Measurements from ENCODE around the gene RBM17.
"Not testable (repeated sequence)": the region's sequence is repeated elsewhere in the genome, so short reads cannot be mapped to it uniquely, and the experiment has no call there.

Gene RBM17

GRCh38 chr10:6112893-6113292 is 24.1 kb downstream of the RBM17 start:
- DNase-seq (ENCODE audit: low read depth): no peak

- peak; percentile 34 for DNase-seq (ENCODE audit: low read depth)
These were observed 25.5 kb downstream of the RBM17 start for GRCh38 chr10:6114299-6114698.

GRCh38 chr10:6114805-6115341 is 26.0 kb downstream of the RBM17 start:
- DNase-seq (ENCODE audit: low read depth): peak; percentile 87

GRCh38 chr10:6115411-6115810 is 26.6 kb downstream of the RBM17 start:
- DNase-seq (ENCODE audit: low read depth): no peak

GRCh38 chr10:6115824-6116350 is 27.1 kb downstream of the RBM17 start:
- no peak for DNase-seq (ENCODE audit: low read depth)

DNA sequence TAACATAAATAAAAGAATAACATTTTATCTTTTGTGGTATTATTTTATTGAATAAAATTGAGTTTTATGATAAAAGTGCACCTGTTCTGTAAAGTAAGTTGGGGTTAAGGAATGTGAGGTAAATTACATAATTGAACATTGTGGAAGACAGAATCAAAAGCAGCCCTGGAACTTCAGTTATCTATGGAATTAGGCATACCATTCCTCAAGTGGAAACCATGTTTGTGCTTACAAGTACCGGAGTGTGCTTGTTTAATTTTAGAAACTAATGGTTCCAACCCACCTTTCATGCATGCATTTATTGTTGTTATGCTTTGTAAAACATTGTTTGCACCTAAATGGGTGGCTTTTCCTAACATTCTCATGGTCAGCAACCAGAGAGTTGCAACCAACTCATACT is 28.0 kb downstream of the RBM17 start:
- no peak for DNase-seq (ENCODE audit: low read depth)

- DNase-seq (ENCODE audit: low read depth): no peak
These were observed 28.9 kb downstream of the RBM17 start for GRCh38 chr10:6117711-6118110.

- no peak for DNase-seq (ENCODE audit: low read depth)
These were observed 30.6 kb downstream of the RBM17 start for GRCh38 chr10:6119423-6119822.

- no peak for DNase-seq (ENCODE audit: low read depth)
These were observed 31.1 kb downstream of the RBM17 start for GRCh38 chr10:6119962-6120361.

GRCh38 chr10:6120691-6121090 is 31.9 kb downstream of the RBM17 start:
- DNase-seq (ENCODE audit: low read depth): no peak

DNA sequence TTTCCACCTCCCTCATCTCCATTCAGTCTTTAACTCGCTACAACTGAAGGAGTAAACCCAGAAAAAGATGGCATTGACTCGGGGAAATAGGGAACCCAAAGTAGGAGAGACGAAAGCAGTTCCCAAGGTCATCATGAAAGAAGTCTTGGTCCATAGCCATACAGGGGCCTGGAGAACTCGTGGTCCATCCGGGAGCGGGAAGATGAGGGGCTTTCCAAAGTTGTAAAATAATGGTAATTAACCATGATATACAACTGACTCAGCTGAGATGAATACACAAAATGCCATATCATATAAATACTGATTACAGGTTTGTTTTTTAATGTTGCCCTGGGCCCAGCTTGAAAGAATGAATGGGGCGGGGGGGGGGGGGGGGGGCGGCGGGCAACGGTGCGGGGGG is 32.3 kb downstream of the RBM17 start:
- DNase-seq (ENCODE audit: low read depth): no peak

GRCh38 chr10:6123532-6123931 is 34.7 kb downstream of the RBM17 start:
- DNase-seq (ENCODE audit: low read depth): no peak

DNA sequence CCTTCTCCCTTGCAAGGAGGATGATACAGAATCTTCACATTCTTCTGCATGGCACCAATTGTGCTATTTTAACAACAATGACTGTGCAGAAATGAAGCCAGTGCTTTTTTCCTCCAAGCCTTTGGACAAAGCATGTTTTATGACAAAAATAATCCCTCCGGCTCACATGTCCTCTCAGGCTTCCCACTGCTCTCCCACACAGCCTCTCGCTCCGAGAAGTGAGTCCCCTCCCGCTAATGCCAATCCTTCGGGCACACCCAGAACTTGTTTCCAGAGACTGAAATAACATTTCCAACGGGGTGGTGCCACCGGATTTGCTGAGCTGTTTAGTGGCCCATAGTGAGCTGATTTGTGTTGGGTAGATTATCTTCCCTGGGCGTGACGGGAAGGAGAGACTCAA is 35.8 kb downstream of the RBM17 start:
- DNase-seq (ENCODE audit: low read depth): no peak

GRCh38 chr10:6127461-6127860 is 38.6 kb downstream of the RBM17 start:
- DNase-seq (ENCODE audit: low read depth): not testable (repeated sequence)

GRCh38 chr10:6128087-6128486 is 39.3 kb downstream of the RBM17 start:
- DNase-seq (ENCODE audit: low read depth): no peak

DNA sequence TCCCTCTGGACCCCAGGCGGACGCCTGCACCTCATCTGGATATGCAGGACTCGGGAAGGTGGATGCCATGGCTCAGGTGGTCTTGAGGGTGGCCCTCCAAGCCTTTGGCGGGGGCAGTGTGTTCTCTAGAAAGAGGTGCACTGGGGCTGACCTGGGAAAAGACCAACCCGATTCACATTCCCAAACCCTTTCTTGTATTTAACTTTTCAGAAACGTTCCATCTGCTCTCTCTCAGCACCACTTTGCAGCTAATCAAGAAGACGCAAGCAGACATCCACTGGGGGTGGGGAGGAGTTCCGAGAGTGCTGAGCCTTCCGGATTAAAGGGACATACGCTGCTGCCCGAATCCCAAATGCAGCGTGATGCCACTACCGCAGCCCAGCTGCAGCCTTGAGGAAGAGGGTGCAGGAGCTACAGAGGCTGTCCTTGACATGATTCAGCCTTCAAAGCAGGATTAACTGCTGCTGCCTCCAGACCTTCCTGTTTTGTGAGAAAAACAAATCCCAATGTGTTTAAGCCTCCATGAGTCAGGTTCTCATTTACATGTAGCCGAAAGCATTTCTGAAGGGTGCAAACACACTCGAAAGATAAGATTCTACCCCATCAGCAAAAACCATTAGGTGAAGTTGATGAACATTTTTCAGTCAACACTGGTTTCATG is 39.9 kb downstream of the RBM17 start:
- peak; percentile 91 for DNase-seq (ENCODE audit: low read depth)

GRCh38 chr10:6130848-6131470 is 42.1 kb downstream of the RBM17 start:
- peak; percentile 70 for DNase-seq (ENCODE audit: low read depth)

- DNase-seq (ENCODE audit: low read depth): no peak
These were observed 44.7 kb downstream of the RBM17 start for GRCh38 chr10:6133331-6134098.

DNA sequence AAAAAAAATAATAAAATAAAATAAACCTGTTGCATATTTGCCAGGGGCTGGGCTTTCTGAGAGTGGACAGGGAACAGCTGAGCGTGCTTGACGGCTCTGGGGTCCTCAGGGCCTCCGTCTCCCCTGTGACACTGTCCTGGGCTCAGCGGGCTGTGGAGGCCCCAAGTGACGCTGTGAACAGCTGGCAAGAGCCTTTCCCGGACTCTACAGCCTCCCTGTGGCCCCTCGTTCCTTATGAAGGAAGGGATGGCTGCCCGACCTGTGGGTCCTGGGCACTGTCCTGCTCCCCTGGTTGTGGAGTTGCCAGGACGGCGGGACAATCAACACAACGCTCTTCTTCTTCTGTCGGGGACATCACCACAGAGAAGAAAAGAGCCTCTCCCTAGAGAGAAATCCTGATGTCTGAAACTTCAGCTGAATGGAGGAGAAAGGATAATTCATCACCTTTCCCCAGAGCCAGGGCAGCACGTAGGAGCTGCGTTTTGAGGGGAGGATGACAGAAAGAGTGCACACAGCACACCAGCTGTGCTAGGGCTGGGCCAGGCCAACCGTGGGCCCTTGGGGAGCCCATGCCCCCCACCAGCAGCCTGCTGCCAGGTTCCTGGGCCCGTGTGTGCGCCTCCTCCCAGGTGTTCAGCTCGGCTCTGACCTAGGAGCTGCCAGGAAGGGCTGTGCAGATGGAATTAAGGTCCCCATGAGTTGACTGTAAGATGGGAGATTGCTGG is 45.4 kb downstream of the RBM17 start:
- DNase-seq (ENCODE audit: low read depth): no peak

DNA sequence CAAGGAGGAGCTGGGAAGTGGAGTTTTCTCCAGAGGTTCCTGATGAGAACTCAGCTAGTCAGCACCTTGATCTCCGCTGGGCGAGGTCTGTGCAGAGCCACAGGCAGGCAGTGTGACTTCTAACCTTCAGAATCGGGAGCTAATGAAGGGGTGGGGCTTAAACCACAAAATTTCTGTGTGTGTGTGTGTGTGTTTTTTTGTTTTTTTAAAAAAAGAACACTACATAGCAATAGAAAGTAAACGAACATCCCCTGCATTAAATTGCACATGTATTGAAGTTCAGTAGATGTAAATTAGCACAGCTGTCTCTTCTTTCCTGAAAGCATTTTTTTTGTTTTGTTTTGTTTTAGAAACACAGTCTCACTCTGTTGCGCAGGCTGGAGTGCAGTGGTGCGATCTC is 46.2 kb downstream of the RBM17 start:
- no peak for DNase-seq (ENCODE audit: low read depth)

GRCh38 chr10:6135589-6136168 is 46.8 kb downstream of the RBM17 start:
- no peak for DNase-seq (ENCODE audit: low read depth)
